Measurements from ENCODE around the gene INSL3. TPM values are rescaled to one million over a fixed set of nuclear protein-coding genes. Genes with fewer than 3 reads are reported as not detected.

Gene INSL3
- total and polyA plus RNA-seq, 4 donors: 0.22 TPM; not detected in 3

- Histone ChIP-seq H3K4me3 (ENCODE audit: low read depth in 1 of 3, low read length in 3 of 3) (no peak overlapping the region), H3K27me3 (ENCODE audit: control insufficient read depth in 4 of 4, insufficient read depth in 4 of 4, low read length in 3 of 4) (peaks cover 0 to 3% (median 0%) of the 10 kb centered on the region in 4 donors), H3K9me3 (ENCODE audit: control insufficient read depth in 4 of 4, low read length in 3 of 4) (no peaks in the 10 kb centered on the region), H3K36me3 (ENCODE audit: control insufficient read depth in 4 of 4, insufficient read depth in 3 of 4, low read depth in 1 of 4, low read length in 3 of 4) (no peaks in the 10 kb centered on the region), H3K27ac (ENCODE audit: low read depth in 1 of 2, low read length in 2 of 2) (no peak overlapping the region), H3K4me1 (ENCODE audit: control insufficient read depth in 4 of 4, insufficient read depth in 4 of 4, low read length in 3 of 4) (no peaks in the 10 kb centered on the region), H3K9ac (ENCODE audit: low read depth in 1 of 2, low read length in 2 of 2) (no peak overlapping the region)
- no peak for DNase-seq (ENCODE audit: low spot score)
- TF ChIP-seq MAX (IDR thresholded peaks at IDR 0.05): no peak
- TF ChIP-seq HNF4A (conservative IDR thresholded peaks at IDR 0.05): no peak
- TF ChIP-seq YY1 (IDR thresholded peaks at IDR 0.05): no peak
- no peak for TF ChIP-seq RAD21 (IDR thresholded peaks at IDR 0.05)
- TF ChIP-seq SP1 (IDR thresholded peaks at IDR 0.05): no peak
- no peak for TF ChIP-seq REST (IDR thresholded peaks at IDR 0.05)
- no peak for TF ChIP-seq ZBTB33 (IDR thresholded peaks at IDR 0.05)
- TF ChIP-seq HNF4G (IDR thresholded peaks at IDR 0.05): no peak
- 64% methylated on average over 3 of the region's 3 CpGs for WGBS
Measured at GRCh38 chr19:17806945-17807344, 14.4 kb downstream of the INSL3 start.

GRCh38 chr19:17805427-17805826 is 15.9 kb downstream of the INSL3 start:
- no peak overlapping the region for H3K27ac ChIP-seq (ENCODE audit: low read depth in 1 of 2, low read length in 2 of 2)
- DNase-seq (ENCODE audit: low spot score): no peak
- no peak overlapping the region for H3K4me3 ChIP-seq (ENCODE audit: low read depth in 1 of 3, low read length in 3 of 3)
- peaks cover 0 to 3% (median 0%) of the 10 kb centered on the region in 4 donors for H3K27me3 ChIP-seq (ENCODE audit: control insufficient read depth in 4 of 4, insufficient read depth in 4 of 4, low read length in 3 of 4)
- H3K36me3 ChIP-seq (ENCODE audit: control insufficient read depth in 4 of 4, insufficient read depth in 3 of 4, low read depth in 1 of 4, low read length in 3 of 4): no peaks in the 10 kb centered on the region
- H3K4me1 ChIP-seq (ENCODE audit: control insufficient read depth in 4 of 4, insufficient read depth in 4 of 4, low read length in 3 of 4): no peaks in the 10 kb centered on the region
- TF ChIP-seq REST (IDR thresholded peaks at IDR 0.05) (no peak), ATF3 (IDR thresholded peaks at IDR 0.05) (no peak), NR2F2 (IDR thresholded peaks at IDR 0.05) (no peak), SP1 (IDR thresholded peaks at IDR 0.05) (no peak), MAX (IDR thresholded peaks at IDR 0.05) (no peak), HNF4A (conservative IDR thresholded peaks at IDR 0.05) (no peak), FOXA1 (IDR thresholded peaks at IDR 0.05) (no peak), ZBTB33 (IDR thresholded peaks at IDR 0.05) (no peak), CTCF (IDR thresholded peaks at IDR 0.05; ENCODE audit: low read depth, low read length, missing input control) (no peak), GABPA (IDR thresholded peaks at IDR 0.05 in 1 of 2, conservative IDR thresholded peaks at IDR 0.05 in 1 of 2) (no peak), YY1 (IDR thresholded peaks at IDR 0.05) (no peak), RAD21 (IDR thresholded peaks at IDR 0.05) (no peak), RXRA (IDR thresholded peaks at IDR 0.05) (no peak), FOXA2 (IDR thresholded peaks at IDR 0.05) (no peak)
- WGBS: 85% methylated on average over 4 of the region's 4 CpGs
- no peak overlapping the region for H3K9ac ChIP-seq (ENCODE audit: low read depth in 1 of 2, low read length in 2 of 2)
- no peaks in the 10 kb centered on the region for H3K9me3 ChIP-seq (ENCODE audit: control insufficient read depth in 4 of 4, low read length in 3 of 4)

Measured in liver (tissue), 9 donors.